HG03439 (cell line): ENCODE measurements around the gene RBM33.

Source experiments
- ATAC-seq: cut with Tn5 transposase; IDR thresholded peaks from one replicate; pipeline ENCODE4 v1.9.1; 2021; ENCODE audit warnings: mild to moderate bottlenecking, moderate library complexity; ENCODE audit not compliant: unreplicated experiment

RBM33 gene

DNA sequence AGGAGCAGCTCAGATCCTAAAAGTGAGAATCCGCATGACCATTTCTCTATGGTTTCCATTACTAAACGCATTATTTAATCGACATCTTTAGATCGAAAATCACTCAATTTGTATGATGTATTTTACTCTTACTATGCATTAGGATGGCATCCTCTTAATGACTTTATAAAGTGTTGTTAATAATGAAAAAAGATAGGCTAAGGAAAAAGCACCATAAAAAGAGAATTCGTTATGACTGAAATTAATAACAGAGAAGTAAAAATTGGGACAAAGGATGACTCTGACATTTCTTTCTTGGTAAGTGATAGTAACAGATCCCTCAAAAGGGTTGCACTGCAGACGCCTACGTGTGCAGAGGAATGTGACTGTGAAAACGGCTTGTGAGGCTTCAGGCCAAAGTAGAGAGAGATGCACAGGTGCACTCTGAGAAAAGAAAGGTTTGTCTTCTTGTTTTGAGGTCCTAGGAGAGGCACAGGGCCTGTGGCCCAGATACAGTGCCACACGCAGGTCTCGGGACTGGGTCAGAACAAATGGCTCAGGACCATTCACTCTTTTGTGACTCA lies 23.0 kb upstream of the RBM33 start:
- ATAC-seq: no peak

DNA sequence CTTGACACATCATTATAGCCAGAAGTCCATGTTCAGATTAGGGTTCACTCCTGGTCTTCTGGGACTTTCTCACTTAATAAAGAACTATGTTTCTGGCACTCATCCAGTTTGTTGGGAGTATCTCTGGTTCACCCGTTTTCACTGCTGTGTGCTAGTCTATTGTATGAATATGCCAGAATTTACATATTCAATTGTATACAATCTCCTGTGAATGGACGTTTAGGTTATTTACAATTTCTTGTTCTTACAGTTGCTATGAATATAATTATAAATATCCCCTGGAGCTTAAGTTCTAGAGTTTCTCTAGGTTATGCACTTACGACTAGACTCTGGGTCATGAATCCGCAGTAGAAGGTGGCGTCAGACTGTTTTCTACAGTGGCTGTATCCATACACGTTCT lies 20.0 kb upstream of the RBM33 start:
- no peak for ATAC-seq

DNA sequence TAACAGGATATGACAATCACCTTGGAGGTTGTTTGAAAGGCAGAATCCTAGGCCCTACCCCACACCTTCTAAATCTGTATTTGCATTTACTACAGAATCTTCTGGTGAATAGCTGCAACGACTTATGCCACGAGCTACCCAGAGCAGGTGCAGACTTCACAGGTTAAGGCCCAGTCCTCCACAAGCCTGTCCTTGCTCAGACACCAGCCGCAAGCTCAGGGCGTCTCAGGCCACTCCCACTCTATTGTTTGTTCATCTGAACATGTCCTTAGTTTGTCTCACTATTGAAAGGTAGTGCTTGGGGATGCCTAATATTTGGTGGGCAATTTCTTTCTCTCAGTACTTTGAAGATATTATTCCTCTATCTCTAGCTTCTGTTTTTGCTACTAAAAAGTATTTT lies 18.9 kb upstream of the RBM33 start:
- no peak for ATAC-seq

DNA sequence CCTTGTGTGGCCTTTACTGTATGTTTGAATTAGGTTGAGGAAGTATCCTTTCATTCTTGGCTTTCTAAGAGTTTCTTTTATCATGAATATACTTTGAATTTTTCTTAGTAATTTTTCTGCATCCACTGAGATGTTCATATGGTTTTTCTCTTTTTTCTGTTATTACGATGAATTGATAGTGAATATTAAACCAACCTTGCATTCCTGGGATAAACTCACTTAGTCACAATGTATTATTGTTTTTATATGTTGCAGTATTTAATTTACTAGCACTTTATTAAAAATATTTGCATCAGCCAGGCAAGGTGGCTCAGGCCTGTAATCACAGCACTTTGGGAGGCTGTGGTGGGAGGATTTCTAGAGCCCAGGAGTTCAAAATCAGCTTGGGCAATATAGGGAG lies 15.3 kb upstream of the RBM33 start:
- ATAC-seq: no peak

DNA sequence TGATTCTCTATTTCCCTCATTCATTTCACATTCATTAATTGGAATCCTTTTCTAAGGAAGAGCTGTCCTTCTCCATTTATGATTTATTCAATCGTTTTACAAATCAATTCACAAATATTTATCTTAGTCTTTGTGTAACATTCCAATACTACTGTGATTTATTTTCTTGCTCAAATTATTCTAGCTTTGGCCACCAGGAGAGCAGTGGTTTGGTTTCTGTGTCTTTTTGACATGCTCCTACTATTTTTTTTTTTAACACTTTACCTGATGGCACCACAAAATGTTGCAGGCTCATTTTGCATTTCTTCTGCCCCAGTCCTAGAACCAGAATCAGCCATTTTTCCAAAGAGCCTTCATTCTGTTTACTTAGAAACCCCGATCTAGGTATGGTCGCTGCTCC lies 13.3 kb upstream of the RBM33 start:
- no peak for ATAC-seq

DNA sequence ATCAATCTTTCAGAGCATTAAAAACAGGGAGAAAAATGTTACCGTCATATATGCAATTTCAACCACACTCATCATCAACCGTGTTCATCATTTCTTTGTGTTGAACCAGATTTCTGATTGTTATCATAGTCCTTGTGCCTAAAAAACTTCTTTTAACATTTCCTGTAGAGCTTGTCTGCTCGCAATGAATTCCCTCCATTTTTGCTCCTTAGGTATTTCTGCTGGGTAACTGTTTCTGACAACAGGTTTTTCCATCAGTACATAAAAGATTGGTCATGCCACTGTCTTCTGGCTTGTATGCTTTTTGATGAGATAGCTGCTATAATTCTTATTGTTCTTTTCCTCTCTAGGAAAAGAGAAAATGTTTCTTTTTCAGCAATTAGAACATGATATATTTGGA lies 8.6 kb upstream of the RBM33 start:
- no peak for ATAC-seq

DNA sequence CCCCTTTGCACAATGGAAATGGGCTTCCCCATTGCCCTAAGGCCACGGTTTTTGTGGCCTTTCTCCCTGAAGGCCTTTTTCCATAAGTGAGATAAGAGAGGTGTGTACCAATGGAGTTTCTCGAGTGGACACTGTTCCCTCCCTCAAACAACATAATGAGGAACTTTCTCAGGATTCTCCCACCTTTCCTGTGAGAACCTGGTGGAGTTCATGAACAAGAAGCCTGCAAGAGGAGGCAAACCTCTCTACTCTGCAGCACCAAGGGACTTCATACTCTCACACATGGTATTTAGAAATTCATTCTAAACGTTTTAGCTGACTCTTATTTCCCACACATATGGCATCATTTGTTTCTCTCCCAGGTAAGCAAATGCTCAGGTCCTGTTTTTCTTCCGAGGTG lies 7.3 kb upstream of the RBM33 start:
- ATAC-seq: no peak

DNA sequence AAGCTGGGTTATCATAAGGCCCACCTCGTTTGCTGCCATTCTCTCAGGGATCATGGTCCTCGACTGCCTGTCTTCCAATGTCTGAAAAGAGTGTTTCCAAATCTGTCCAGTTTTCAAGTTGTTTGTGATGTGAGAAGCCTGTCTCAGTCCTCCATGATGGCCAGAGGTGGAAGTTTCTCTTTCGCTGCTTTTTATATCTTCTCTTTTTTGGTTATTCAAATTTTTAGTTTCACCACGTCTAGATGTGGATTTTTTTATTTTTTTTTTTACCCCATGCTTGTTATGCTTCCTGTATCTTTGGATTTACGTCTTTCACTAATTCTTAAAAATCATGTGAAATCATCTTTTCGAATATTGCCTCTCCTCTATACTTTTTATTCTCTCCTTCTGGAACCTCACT lies 6.1 kb upstream of the RBM33 start:
- ATAC-seq: no peak

DNA sequence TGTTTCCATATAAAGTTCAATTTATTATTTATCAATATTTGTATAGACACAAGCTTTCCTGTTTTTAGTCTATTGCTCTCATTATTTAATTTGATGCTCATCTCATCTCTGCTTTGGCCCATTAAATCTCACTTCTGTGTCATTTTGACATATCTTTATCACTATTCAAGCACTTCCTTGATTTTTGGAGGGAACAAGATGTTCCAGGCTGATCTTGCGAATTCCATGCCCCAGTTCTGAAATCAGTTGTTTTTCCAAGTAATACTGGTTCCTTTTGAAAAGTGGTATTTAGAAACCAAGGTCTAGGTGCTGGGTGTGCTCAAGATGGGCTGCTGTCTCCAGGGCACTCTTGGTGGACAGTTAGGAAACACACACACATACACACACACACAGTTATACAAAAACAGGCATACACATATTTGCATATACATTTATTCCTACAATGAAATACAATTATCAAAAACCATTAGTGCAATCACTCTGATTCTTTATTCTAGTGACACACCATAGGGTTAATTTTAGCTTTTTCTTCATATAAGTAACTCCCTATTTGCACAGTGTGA lies 4.4 kb upstream of the RBM33 start:
- ATAC-seq: no peak

DNA sequence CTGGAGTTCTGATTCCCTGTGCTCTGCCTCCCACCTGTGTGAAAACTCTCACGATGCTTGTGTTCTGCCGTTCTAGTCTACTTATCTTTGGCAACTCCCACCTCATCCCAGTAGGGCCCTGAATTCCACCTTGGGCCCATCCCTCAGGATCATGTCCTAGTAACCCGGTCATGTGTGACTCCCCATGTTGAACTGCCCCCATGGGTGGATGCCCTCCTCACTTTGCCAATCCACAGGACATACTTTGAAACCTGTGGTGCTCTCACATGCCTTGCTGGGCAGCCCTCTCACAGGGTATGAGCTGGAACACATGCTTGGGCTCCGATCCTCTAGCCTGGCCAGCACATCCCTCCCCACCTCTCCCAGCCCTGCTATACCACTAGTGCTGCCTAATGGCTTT lies 3.8 kb upstream of the RBM33 start:
- no peak for ATAC-seq

DNA sequence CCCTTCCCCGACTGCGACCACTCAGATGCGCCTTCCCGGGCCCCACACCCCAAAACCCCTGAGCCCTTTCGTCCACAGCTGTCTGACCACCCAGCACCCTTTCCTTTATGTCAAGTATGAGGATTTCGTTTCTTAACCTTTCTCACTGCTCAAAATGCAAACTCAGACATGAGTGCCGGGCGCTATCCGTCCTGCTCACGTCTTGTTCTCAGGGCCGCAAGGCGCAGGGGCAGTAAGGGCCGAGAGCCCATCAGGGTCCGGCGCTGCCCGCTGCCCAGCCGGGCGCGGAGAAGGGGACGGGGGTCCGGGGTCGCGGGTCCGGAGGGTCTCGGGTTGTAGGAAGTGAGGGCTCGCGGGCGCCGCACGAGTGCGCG lies 670 bp upstream of the RBM33 start:
- ATAC-seq: no peak

DNA sequence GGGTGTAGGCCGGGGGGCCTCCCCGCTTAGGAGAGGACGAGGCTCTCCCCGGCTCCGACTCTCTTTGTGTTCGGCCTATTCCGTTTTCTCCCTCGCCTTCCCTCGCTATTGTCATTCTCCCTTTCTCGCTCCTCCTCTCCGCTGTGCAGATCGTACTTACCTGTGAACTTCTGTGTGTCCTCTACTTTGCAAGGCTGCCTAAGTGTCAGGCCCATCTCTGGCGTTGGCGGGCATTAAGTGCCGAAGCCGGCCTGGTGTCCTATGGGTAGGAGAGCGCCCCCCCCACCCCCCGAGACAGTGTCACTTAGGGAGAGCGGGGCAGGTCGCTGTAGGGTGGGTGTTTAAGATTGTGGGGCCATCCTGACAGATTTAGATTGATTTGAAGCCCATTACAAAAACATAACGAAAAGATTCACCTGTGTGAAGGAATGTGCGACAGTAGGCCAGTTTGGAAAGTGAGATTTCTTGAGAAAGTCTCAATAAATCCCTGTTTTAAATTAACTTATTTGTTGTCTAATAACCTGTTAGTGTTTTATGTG lies 579 bp downstream of the RBM33 start:
- ATAC-seq: peak; percentile 44

DNA sequence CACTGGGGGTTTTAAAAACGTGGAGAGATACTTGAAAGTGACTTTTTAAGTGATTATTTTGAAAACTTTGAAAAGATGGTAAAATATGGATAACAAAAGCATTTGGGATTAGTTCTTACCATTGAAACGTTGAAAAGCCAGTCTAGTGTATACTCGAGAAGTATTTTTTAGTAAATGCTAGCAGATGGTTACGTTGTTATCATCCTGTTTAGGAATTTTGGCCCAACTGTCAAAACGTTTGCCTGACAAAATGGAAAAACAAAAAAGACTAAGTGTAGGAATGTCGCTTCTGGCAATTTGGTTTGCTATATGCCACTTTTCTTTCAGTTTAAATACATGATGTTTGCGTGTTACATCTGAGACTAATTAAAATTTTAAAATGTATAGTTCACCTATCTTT lies 1.2 kb downstream of the RBM33 start:
- no peak for ATAC-seq

DNA sequence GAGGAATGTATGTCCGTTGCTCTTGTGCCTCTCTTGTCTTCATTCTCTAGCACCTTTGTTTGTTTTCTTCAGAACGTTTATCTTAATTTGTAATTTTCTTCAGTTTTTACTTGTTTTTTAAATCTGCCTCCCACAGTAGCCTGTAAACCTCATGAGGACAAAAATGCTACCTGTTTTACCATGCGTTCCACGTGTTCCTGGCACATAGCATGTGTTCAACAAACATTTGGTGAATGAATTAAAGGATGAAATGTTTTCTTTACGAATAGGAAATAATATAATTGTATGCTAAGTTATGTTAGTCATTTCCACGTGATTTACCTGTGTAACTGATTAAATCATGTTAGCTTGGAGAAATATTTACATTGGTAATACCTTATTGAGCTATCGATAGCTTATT lies 2.2 kb downstream of the RBM33 start:
- ATAC-seq: no peak

DNA sequence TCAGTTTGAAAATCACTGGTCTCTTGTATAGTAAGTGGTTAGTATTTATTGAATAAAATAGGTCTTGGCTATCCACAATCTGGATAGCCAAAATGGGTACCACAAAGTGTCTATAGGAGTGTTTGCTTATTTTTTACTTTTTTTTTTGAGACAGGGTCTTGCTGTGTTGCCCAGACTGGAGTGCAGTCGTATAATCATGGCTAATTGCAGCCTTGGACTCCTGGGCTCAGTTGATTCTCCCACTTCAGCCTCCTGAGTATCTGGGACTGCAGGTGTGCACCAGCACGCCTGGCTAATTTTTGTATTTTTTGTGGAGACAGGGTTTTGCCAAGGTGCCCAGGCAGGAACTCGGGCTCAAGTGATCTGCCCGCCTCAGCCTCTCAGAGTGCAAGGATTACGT lies 2.8 kb downstream of the RBM33 start:
- no peak for ATAC-seq

DNA sequence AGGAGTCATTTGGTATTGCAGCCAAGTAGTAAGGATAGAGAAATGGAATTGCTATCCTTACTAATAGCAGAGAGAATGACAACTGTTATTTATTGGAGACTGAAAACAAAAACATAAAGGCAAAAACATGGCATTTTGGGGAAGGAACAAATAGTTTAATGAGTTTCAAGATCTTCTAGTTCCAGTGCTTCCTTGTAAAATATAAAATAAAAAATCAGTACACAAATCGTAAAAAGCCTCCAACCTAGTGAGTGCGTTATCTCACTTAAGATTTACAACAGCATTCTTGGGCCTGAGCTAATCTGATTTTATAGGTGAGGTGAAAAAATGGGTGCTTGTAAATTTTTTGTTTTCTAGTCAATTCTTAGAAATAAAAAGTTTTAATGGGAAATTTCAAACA lies 3.3 kb downstream of the RBM33 start:
- ATAC-seq: no peak

DNA sequence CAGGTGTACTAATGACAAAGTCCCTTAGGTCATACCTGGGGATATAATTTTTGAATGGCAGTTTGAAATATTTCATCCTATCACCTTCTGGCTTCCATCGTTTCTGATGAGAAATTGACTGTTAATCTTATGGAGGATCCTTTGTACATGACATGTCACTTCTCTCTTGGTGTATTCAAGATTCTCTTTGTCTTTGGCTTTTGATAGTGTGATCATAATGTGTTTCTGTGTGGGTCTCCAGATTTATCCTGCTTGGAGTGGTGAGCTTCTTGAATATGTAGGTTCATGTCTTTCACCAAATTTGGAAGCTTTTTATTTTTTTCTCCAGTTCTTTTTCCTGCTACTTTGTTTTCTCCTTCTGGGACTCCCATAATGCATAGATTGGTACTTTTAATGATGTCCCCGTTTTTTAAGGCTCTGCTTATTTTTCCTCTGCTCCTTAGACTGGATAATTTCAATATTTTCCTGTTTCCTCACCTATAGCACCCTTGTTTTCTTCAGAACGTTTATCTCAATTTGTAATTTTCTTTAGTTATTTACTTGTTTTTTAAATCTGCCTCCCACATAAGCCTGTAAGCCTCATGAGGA lies 4.4 kb downstream of the RBM33 start:
- ATAC-seq: no peak

DNA sequence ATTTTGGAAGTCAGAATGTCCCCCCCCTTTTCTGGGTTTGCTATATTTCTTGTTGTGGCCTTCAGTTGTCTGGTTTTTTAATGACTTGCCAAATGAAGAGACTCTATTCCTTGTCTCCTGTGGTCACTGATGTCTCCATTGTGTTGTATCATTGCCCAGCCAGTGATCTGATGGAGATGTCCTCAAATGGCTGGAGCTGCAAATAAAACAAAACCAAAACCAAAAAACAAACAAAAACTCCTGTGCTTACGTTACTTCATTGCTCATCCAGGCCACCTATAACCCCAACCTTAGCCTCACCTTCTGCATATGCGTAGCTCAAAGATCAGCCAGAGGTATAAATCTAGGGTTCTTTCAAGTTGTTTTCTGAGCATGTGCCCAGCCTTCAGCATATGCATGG lies 5.1 kb downstream of the RBM33 start:
- ATAC-seq: no peak

DNA sequence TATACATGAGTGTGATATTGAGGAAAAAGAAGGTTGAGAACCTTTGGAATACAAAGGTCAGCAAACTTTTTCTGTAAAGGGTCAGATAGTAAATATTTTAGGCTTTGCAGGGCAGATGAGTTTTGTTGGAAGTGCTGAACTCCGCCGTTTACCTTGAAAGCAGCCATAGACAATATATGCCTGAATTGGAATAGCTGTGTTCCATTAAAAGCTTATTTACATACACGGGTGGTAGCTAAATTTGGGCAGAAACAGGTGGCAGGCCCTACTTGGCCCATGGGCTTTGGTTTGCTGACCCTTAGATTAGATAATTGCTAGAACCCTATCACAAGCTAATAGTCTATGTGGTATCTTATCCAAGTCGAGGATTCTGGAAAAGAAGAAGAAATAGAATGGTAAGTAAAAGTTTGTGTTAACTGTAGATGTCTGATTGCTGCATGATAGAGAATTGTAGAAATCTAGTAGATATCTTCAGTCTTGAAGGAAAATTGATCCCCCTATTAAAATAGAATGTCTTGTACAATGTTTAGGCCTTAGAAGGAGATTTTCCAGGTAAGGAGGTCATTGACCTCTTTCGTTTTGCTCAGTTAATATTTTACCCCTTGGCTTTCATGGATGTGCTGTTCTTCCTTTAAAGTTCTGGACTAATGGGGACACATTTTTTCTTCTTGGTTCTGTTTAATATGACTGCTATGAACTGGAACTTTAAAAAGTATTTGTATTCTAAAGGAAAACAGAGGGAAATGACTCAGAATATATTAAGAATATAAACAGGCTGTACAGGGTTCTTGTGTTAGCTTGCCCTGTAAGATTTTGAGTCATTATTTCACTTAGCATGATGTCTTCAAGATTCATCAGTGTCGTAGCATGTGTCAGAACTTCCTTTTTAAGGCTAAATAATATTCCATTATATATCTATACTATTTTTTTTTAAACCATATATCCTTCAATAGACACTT lies 8.0 kb downstream of the RBM33 start:
- no peak for ATAC-seq

DNA sequence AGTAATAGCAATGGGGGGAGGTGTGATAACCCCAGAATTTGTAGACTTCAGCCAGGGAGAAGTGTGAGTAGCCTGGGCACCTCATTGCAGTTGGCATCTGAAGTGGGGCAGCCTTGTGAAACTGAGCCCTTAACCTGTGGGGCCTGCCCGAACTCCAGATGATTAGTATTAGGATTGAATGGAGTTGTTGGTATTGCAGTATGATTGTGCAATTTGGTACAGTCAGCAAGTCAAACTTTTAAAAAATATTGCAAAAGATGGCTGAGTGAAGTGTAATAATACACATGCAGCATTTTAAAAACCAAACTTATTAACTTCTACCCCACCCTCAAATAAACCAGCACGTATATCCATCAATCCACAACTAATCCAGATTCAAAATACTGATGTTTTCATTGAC lies 9.3 kb downstream of the RBM33 start:
- no peak for ATAC-seq

DNA sequence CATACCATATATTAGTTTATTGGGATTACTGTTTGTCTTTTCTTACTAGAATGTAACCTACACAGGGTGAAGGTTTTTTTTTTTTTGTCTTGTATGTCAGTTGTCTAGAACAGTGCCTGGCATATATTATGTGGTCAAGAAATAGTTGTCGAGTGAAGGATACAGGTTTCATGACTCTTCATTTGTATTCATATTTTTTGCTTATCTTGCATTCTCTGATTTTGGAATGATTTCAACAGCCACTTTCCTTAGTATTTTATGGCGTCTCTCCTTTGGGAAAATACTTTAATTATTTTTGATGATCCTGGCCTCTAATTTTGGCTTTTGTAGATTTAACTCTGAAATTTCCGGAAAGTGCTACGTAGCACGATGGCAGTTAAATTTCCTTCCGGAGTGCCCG lies 12.4 kb downstream of the RBM33 start:
- no peak for ATAC-seq
